Left renal pelvis (tissue), 4 donors: ENCODE results near the gene LNX1. TPM values are rescaled to one million over a fixed set of nuclear protein-coding genes. Genes with fewer than 3 reads are reported as not detected.

ENCODE experiments used
- DNase-seq, 4 donors: peaks; one replicate each; pipeline ENCODE4 v3.0.0-alpha.2; 2013; ENCODE audit warnings: low read depth in 4 of 4, low spot score in 3 of 4
- polyA plus RNA-seq, 4 donors: library from polyadenylated mRNA; unstranded; fragments of 120-200 nt; gene quantifications; one replicate each; pipeline ENCODE4 v1.2.1, GENCODE V29; 2013; ENCODE audit not compliant: insufficient read length in 4 of 4

The LNX1 gene
- polyA plus RNA-seq: 10 to 100 TPM in 3 of 4 donors, 1 to 10 TPM in 1; 4.4 to 19.4 (median 16.8) TPM

- DNase-seq: peak in 1 of 4 donors; percentile 57
These were observed at the start of gene LNX1 for GRCh38 chr4:53591372-53591892. TSS of gene LNX1 (minus strand) at chr4:53591486. CDS start at chr4:53574002, 17,484 bp downstream.

GRCh38 chr4:53640576-53641453 is 49.5 kb upstream of the LNX1 start:
- DNase-seq: no peak

- no peak for DNase-seq
These were observed 47.6 kb upstream of the LNX1 start for GRCh38 chr4:53638919-53639318.

GRCh38 chr4:53637348-53637747 is 46.1 kb upstream of the LNX1 start:
- no peak for DNase-seq

- no peak for DNase-seq
These were observed 44.6 kb upstream of the LNX1 start for GRCh38 chr4:53635697-53636483.

- no peak for DNase-seq
These were observed 42.3 kb upstream of the LNX1 start for GRCh38 chr4:53633608-53634007.

- DNase-seq: no peak
These were observed 38.0 kb upstream of the LNX1 start for GRCh38 chr4:53629296-53629695.

- no peak for DNase-seq
These were observed 35.2 kb upstream of the LNX1 start for GRCh38 chr4:53626491-53626890.

GRCh38 chr4:53625888-53626287 is 34.6 kb upstream of the LNX1 start:
- DNase-seq: no peak

- DNase-seq: no peak
These were observed 31.5 kb upstream of the LNX1 start for GRCh38 chr4:53622739-53623151.

- no peak for DNase-seq
These were observed 29.7 kb upstream of the LNX1 start for GRCh38 chr4:53620956-53621355.

GRCh38 chr4:53619431-53619830 is 28.1 kb upstream of the LNX1 start:
- no peak for DNase-seq

GRCh38 chr4:53618321-53618720 is 27.0 kb upstream of the LNX1 start:
- no peak for DNase-seq

- no peak for DNase-seq
These were observed 25.9 kb upstream of the LNX1 start for GRCh38 chr4:53617101-53617680.

- no peak for DNase-seq
These were observed 24.9 kb upstream of the LNX1 start for GRCh38 chr4:53616219-53616618.

GRCh38 chr4:53614591-53614990 is 23.3 kb upstream of the LNX1 start:
- no peak for DNase-seq

GRCh38 chr4:53613428-53613827 is 22.1 kb upstream of the LNX1 start:
- DNase-seq: no peak

GRCh38 chr4:53608649-53609048 is 17.4 kb upstream of the LNX1 start:
- DNase-seq: no peak

- DNase-seq: no peak
These were observed 17.0 kb upstream of the LNX1 start for GRCh38 chr4:53608242-53608641.

- DNase-seq: no peak
These were observed 14.5 kb upstream of the LNX1 start for GRCh38 chr4:53605783-53606182.

GRCh38 chr4:53602390-53602789 is 11.1 kb upstream of the LNX1 start:
- no peak for DNase-seq
